ENCODE measurements around the gene TPT1.
"Not testable (repeated sequence)": the region's sequence is repeated elsewhere in the genome, so short reads cannot be mapped to it uniquely, and the experiment has no call there.

The TPT1 gene

GRCh38 chr13:45352031-45352430 lies 11.0 kb upstream of the TPT1 start:
- in situ Hi-C loops (cut with HindIII; ENCODE audit: low sequenced_read_pairs) = no loop called here
- TF ChIP-seq CTCF (IDR thresholded peaks at IDR 0.05; ENCODE audit: low read depth, low read length) = no peak
- no peak for DNase-seq (ENCODE audit: low read depth, low spot score)
- H3K4me3 ChIP-seq (ENCODE audit: low read depth, low read length) = no peak overlapping the region

- TF ChIP-seq CTCF (IDR thresholded peaks at IDR 0.05; ENCODE audit: low read depth, low read length) = no peak
- no peak for DNase-seq (ENCODE audit: low read depth, low spot score)
- in situ Hi-C loops (cut with HindIII; ENCODE audit: low sequenced_read_pairs) = no loop called here
- no peak overlapping the region for H3K4me3 ChIP-seq (ENCODE audit: low read depth, low read length)
Observed at GRCh38 chr13:45350152-45350551, 9.2 kb upstream of the TPT1 start.

GRCh38 chr13:45349438-45349837 lies 8.5 kb upstream of the TPT1 start:
- H3K4me3 ChIP-seq (ENCODE audit: low read depth, low read length) = no peak overlapping the region
- in situ Hi-C loops (cut with HindIII; ENCODE audit: low sequenced_read_pairs) = no loop called here
- no peak for DNase-seq (ENCODE audit: low read depth, low spot score)
- TF ChIP-seq CTCF (IDR thresholded peaks at IDR 0.05; ENCODE audit: low read depth, low read length) = no peak

GRCh38 chr13:45344064-45344463 lies 3.1 kb upstream of the TPT1 start:
- H3K4me3 ChIP-seq (ENCODE audit: low read depth, low read length); in situ Hi-C loops (cut with HindIII; ENCODE audit: low sequenced_read_pairs); DNase-seq (ENCODE audit: low read depth, low spot score): not testable (repeated sequence)

- in situ Hi-C loops (cut with HindIII; ENCODE audit: low sequenced_read_pairs); DNase-seq (ENCODE audit: low read depth, low spot score); H3K4me3 ChIP-seq (ENCODE audit: low read depth, low read length): not testable (repeated sequence)
Observed at GRCh38 chr13:45343102-45343501, 2.1 kb upstream of the TPT1 start.

- in situ Hi-C loops (cut with HindIII; ENCODE audit: low sequenced_read_pairs); H3K4me3 ChIP-seq (ENCODE audit: low read depth, low read length); DNase-seq (ENCODE audit: low read depth, low spot score): not testable (repeated sequence)
Observed at GRCh38 chr13:45342668-45343067, 1.7 kb upstream of the TPT1 start.

GRCh38 chr13:45341799-45342500 lies 967 bp upstream of the TPT1 start:
- peak; percentile 60 for DNase-seq (ENCODE audit: low read depth, low spot score)
- in situ Hi-C loops (cut with HindIII; ENCODE audit: low sequenced_read_pairs) = no loop called here
- peak overlapping the region; percentile 97 for H3K4me3 ChIP-seq (ENCODE audit: low read depth, low read length)
- no peak for TF ChIP-seq CTCF (IDR thresholded peaks at IDR 0.05; ENCODE audit: low read depth, low read length)

- peak overlapping the region; percentile 88 for H3K4me3 ChIP-seq (ENCODE audit: low read depth, low read length)
- in situ Hi-C loops (cut with HindIII; ENCODE audit: low sequenced_read_pairs) = no loop called here
- peak; percentile 64 for TF ChIP-seq CTCF (IDR thresholded peaks at IDR 0.05; ENCODE audit: low read depth, low read length)
- peak; percentile 93 for DNase-seq (ENCODE audit: low read depth, low spot score)
Observed at GRCh38 chr13:45340422-45341033, 455 bp downstream of the TPT1 start.
